HG03095 (cell line): ENCODE results near the gene CACNA1C.

Experiments
- ATAC-seq: cut with Tn5 transposase; IDR thresholded peaks from one replicate; pipeline ENCODE4 v1.9.1; 2021; ENCODE audit warnings: moderate library complexity; ENCODE audit not compliant: unreplicated experiment

Gene CACNA1C

GRCh38 chr12:2311020-2311778, 258.4 kb downstream of the CACNA1C start:
- no peak for ATAC-seq

- ATAC-seq = no peak
Measured at GRCh38 chr12:2312175-2312574, 259.4 kb downstream of the CACNA1C start.

- no peak for ATAC-seq
Measured at GRCh38 chr12:2312770-2313169, 260.0 kb downstream of the CACNA1C start.

- ATAC-seq = no peak
Measured at GRCh38 chr12:2314492-2314891, 261.7 kb downstream of the CACNA1C start.

GRCh38 chr12:2317772-2318171, 265.0 kb downstream of the CACNA1C start:
- ATAC-seq = no peak

GRCh38 chr12:2318286-2318685, 265.5 kb downstream of the CACNA1C start:
- ATAC-seq = no peak

GRCh38 chr12:2319136-2319535, 266.3 kb downstream of the CACNA1C start:
- ATAC-seq = no peak

GRCh38 chr12:2319737-2320506, 267.1 kb downstream of the CACNA1C start:
- ATAC-seq = no peak

GRCh38 chr12:2320841-2321240, 268.1 kb downstream of the CACNA1C start:
- ATAC-seq = no peak

GRCh38 chr12:2322554-2323120, 269.9 kb downstream of the CACNA1C start:
- no peak for ATAC-seq

GRCh38 chr12:2323532-2324255, 270.9 kb downstream of the CACNA1C start:
- ATAC-seq = no peak

GRCh38 chr12:2324387-2324786, 271.6 kb downstream of the CACNA1C start:
- no peak for ATAC-seq

- no peak for ATAC-seq
Measured at GRCh38 chr12:2325519-2325918, 272.7 kb downstream of the CACNA1C start.

GRCh38 chr12:2326470-2326869, 273.7 kb downstream of the CACNA1C start:
- ATAC-seq = no peak

GRCh38 chr12:2328661-2329060, 275.9 kb downstream of the CACNA1C start:
- ATAC-seq = no peak

GRCh38 chr12:2329661-2330210, 276.9 kb downstream of the CACNA1C start:
- no peak for ATAC-seq

- ATAC-seq = no peak
Measured at GRCh38 chr12:2332236-2332635, 279.4 kb downstream of the CACNA1C start.

GRCh38 chr12:2332947-2333346, 280.2 kb downstream of the CACNA1C start:
- ATAC-seq = no peak

- no peak for ATAC-seq
Measured at GRCh38 chr12:2333491-2334195, 280.9 kb downstream of the CACNA1C start.

GRCh38 chr12:2334271-2334670, 281.5 kb downstream of the CACNA1C start:
- no peak for ATAC-seq
